ENCODE results near the gene TFDP3. TPM values are rescaled to one million over a fixed set of nuclear protein-coding genes. Genes with fewer than 3 reads are reported as not detected.

TFDP3 gene
- total RNA-seq, 1 donor, result not detected

DNA sequence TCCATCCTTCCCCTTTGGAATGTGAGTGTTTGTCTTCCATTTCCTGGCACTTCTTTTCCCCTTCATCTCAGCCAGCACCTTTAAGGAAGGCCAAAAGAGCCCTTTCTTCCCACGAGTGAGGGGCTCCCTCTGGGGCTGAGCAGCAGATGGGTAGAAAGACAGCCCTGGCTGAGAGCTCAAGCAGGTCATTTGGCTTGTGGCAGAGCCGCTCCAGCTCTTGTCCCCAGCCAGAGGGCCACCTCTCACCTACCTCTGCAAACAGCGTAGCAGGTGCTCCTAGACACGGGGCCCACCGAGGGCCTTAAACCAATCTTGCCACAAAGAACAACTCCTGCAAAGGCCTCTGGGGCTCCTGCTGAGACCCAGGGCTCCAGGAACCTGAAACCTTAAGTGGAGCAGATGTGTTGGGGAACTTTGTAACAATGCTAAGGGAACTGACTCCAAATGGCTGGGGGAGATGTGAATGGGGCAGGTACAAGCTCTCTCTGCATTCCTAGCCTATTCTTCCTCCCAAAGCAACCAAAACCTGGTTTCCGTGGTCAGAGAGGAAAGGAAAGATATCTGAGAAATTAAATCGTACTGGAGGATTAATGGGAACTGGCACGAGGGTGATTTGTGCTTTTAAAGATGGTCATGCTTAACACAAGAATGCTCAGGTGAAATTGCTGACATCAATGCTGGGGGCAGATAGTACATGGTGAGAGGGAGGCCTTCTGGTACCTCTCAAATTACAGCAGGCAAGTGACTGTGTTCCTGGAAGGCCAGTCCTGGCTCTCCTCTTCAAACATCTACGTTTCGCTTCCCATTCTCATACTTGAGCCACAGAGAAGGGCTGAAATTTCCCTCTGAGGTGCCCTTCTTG is 27.0 kb downstream of the TFDP3 start:
- no peak for DNase-seq (ENCODE audit: low read depth)
- TF ChIP-seq, protein P1, sequence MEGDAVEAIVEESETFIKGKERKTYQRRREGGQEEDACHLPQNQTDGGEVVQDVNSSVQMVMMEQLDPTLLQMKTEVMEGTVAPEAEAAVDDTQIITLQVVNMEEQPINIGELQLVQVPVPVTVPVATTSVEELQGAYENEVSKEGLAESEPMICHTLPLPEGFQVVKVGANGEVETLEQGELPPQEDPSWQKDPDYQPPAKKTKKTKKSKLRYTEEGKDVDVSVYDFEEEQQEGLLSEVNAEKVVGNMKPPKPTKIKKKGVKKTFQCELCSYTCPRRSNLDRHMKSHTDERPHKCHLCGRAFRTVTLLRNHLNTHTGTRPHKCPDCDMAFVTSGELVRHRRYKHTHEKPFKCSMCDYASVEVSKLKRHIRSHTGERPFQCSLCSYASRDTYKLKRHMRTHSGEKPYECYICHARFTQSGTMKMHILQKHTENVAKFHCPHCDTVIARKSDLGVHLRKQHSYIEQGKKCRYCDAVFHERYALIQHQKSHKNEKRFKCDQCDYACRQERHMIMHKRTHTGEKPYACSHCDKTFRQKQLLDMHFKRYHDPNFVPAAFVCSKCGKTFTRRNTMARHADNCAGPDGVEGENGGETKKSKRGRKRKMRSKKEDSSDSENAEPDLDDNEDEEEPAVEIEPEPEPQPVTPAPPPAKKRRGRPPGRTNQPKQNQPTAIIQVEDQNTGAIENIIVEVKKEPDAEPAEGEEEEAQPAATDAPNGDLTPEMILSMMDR (IDR thresholded peaks at IDR 0.05; ENCODE audit: insufficient read depth, low read depth, low read length), result no peak
- no peak overlapping the region for H3K4me3 ChIP-seq (ENCODE audit: low read depth, low read length)

- TF ChIP-seq, protein P1 (IDR thresholded peaks at IDR 0.05; ENCODE audit: insufficient read depth, low read depth, low read length), result no peak
- no peak for DNase-seq (ENCODE audit: low read depth)
- no peak overlapping the region for H3K4me3 ChIP-seq (ENCODE audit: low read depth, low read length)
Observed at GRCh38 chrX:133189195-133189594, 29.0 kb downstream of the TFDP3 start.

GRCh38 chrX:133188631-133189030 is 29.5 kb downstream of the TFDP3 start:
- DNase-seq (ENCODE audit: low read depth), result no peak
- H3K4me3 ChIP-seq (ENCODE audit: low read depth, low read length), result no peak overlapping the region
- TF ChIP-seq, protein P1 (IDR thresholded peaks at IDR 0.05; ENCODE audit: insufficient read depth, low read depth, low read length), result no peak

DNA sequence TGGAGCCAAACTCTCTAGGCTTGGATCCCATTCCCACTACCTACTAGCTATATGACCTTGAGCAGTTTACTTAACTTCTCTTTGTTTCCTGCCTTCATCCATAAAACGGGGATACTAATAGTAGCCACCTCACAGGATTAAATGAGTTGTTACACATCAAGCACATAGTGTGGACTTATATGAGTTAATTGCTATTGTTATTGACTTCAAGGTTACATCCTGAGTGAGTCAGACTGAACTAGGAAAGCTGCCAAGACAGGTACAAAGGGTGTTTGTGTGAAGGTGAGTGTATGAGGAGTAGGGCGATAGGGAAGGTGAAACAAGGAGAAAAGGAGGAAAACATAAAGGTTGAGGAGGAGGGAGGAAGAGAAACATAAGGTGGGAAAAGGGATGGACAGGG is 32.2 kb downstream of the TFDP3 start:
- TF ChIP-seq, protein P1 (IDR thresholded peaks at IDR 0.05; ENCODE audit: insufficient read depth, low read depth, low read length), result no peak
- no peak for DNase-seq (ENCODE audit: low read depth)
- H3K4me3 ChIP-seq (ENCODE audit: low read depth, low read length), result no peak overlapping the region

DNA sequence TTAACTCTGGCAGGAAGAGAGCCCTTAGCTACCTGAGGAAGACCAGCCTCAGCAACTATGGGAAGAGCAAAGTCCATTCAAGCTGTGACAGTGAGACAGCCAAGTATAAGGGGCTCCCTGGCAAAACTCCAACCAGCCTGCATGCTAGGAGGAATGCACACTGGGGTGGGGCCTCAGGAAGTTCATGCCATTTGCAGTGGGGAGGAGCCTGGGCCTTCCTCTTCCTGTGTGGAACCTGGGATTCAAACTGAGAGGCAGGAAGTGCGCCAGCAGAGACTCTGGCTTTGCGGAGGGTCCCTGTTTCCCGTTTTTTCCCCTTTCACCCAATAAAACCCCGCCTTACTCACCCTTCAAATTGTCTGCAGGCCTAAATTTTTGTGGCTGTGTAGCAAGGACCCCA is 33.0 kb downstream of the TFDP3 start:
- H3K4me3 ChIP-seq (ENCODE audit: low read depth, low read length), result no peak overlapping the region
- no peak for DNase-seq (ENCODE audit: low read depth)
- TF ChIP-seq, protein P1 (IDR thresholded peaks at IDR 0.05; ENCODE audit: insufficient read depth, low read depth, low read length), result no peak

- DNase-seq (ENCODE audit: low read depth), result no peak
- no peak overlapping the region for H3K4me3 ChIP-seq (ENCODE audit: low read depth, low read length)
- TF ChIP-seq, protein P1 (IDR thresholded peaks at IDR 0.05; ENCODE audit: insufficient read depth, low read depth, low read length), result no peak
Observed at GRCh38 chrX:133183806-133184205, 34.3 kb downstream of the TFDP3 start.
